ENCODE measurements around the gene FCHO2. TPM values are rescaled to one million over a fixed set of nuclear protein-coding genes. Genes with fewer than 3 reads are reported as not detected.

FCHO2 gene
- total RNA-seq, 4 donors from 2014 or later: 20.2 to 38.0 (median 28.3) TPM

GRCh38 chr5:73120222-73121118 lies 164.6 kb downstream of the FCHO2 start, which contains the start of gene TMEM171:
TMEM171 (plus strand) TSS chr5:73120575; CDS start chr5:73123374, 2,799 bp downstream.
- peak within 1 kb of the TSS in 3 of 4 donors; percentile 91 to 99 (median 98) for H3K27ac ChIP-seq
- H3K9me3 ChIP-seq: no peaks in the 10 kb centered on the region
- peaks cover 0 to 10% (median 0%) of the 10 kb centered on the region in 3 donors for H3K36me3 ChIP-seq
- peak within 1 kb of the TSS; percentile 24 to 81 (median 51) for H3K4me3 ChIP-seq
- peaks cover 0 to 46% (median 0%) of the 10 kb centered on the region in 4 donors for H3K4me1 ChIP-seq
- peak in 2 of 3 donors; percentile 82 to 91 for DNase-seq
- TF ChIP-seq POLR2A (IDR thresholded peaks at IDR 0.05) (peak; percentile 92 to 97), CTCF (IDR thresholded peaks at IDR 0.05) (peak in 2 of 6 experiments; percentile 12 to 18)
- no peaks in the 10 kb centered on the region for H3K27me3 ChIP-seq

GRCh38 chr5:73121119-73121463 lies 165.2 kb downstream of the FCHO2 start:
- Histone ChIP-seq H3K27ac (peak overlapping the region in 3 of 4 donors; percentile 91 to 99 (median 98)), H3K9me3 (no peaks in the 10 kb centered on the region), H3K27me3 (no peaks in the 10 kb centered on the region), H3K4me3 (peak overlapping the region in 3 of 4 donors; percentile 32 to 81 (median 70)), H3K4me1 (peaks cover 0 to 47% (median under 1%) of the 10 kb centered on the region in 4 donors), H3K36me3 (peaks cover 0 to 10% (median 0%) of the 10 kb centered on the region in 3 donors)
- TF ChIP-seq CTCF (IDR thresholded peaks at IDR 0.05) (no peak), POLR2A (IDR thresholded peaks at IDR 0.05) (no peak)
- DNase-seq: no peak

- Histone ChIP-seq H3K27me3 (no peaks in the 10 kb centered on the region), H3K27ac (peak overlapping the region in 1 of 4 donors; percentile 15), H3K4me3 (peak overlapping the region in 1 of 4 donors; percentile 81), H3K4me1 (peaks cover 0 to 45% (median 1%) of the 10 kb centered on the region in 4 donors), H3K36me3 (peaks cover 0 to 10% (median 0%) of the 10 kb centered on the region in 3 donors), H3K9me3 (no peaks in the 10 kb centered on the region)
- TF ChIP-seq POLR2A (IDR thresholded peaks at IDR 0.05) (no peak), CTCF (IDR thresholded peaks at IDR 0.05) (no peak)
- no peak for DNase-seq
These were observed 167.3 kb downstream of the FCHO2 start for GRCh38 chr5:73122875-73123810.

GRCh38 chr5:73125289-73125688 lies 169.4 kb downstream of the FCHO2 start:
- H3K9me3 ChIP-seq: no peaks in the 10 kb centered on the region
- H3K4me1 ChIP-seq: peaks cover 0 to 43% (median 1%) of the 10 kb centered on the region in 4 donors
- no peaks in the 10 kb centered on the region for H3K27me3 ChIP-seq
- H3K36me3 ChIP-seq: peaks cover 0 to 10% (median 0%) of the 10 kb centered on the region in 3 donors
- DNase-seq: peak in 1 of 3 donors; percentile 73
- no peak for TF ChIP-seq CTCF (IDR thresholded peaks at IDR 0.05)
- no peak for TF ChIP-seq POLR2A (IDR thresholded peaks at IDR 0.05)
- no peak overlapping the region for H3K4me3 ChIP-seq
- H3K27ac ChIP-seq: peak overlapping the region in 1 of 4 donors; percentile 17

- TF ChIP-seq POLR2A (IDR thresholded peaks at IDR 0.05) (no peak), CTCF (IDR thresholded peaks at IDR 0.05) (no peak)
These were observed 170.5 kb downstream of the FCHO2 start for GRCh38 chr5:73126381-73126780.

More at GRCh38 chr5:73126381-73126780, 170.5 kb downstream of the FCHO2 start:
- H3K27me3 ChIP-seq: no peaks in the 10 kb centered on the region
- DNase-seq: no peak
- peaks cover 0 to 10% (median 0%) of the 10 kb centered on the region in 3 donors for H3K36me3 ChIP-seq
- no peak overlapping the region for H3K4me3 ChIP-seq
- peak overlapping the region in 1 of 4 donors; percentile 17 for H3K27ac ChIP-seq
- H3K9me3 ChIP-seq: no peaks in the 10 kb centered on the region
- H3K4me1 ChIP-seq: peaks cover 0 to 44% (median 1%) of the 10 kb centered on the region in 4 donors
